Activated T-cell treated with anti-CD3 and anti-CD28 coated beads for 1 hour (primary cell): Measurements from ENCODE around the gene FHAD1.

Source experiments
- DNase-seq: peaks from one replicate; pipeline ENCODE4 v3.0.0-alpha.2; 2020; ENCODE audit warnings: low read depth

The FHAD1 gene

DNA sequence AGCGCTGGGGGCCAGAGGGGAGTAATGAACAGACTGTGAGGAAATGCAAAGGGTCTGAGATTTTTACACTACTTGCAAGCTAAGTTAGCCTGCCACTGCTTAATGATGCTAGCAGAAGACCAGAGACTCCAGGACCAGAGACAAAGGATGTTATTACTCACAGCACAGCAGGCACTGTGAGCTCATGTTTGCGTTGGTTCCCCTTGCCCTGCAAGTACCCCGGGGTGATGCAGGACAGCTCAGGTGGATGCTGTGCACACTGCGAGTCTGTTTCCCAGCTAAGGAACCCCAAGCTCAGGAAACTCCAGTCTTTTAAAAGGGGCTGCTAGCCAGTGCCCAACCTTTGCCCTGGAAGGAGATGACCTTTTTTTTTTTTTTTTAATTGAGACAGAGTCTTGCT, 1.2 kb downstream of the FHAD1 start:
- DNase-seq: no peak

- no peak for DNase-seq
Measured at GRCh38 chr1:15249081-15249480, 2.1 kb downstream of the FHAD1 start.

- no peak for DNase-seq
Measured at GRCh38 chr1:15251857-15252835, 5.1 kb downstream of the FHAD1 start.

DNA sequence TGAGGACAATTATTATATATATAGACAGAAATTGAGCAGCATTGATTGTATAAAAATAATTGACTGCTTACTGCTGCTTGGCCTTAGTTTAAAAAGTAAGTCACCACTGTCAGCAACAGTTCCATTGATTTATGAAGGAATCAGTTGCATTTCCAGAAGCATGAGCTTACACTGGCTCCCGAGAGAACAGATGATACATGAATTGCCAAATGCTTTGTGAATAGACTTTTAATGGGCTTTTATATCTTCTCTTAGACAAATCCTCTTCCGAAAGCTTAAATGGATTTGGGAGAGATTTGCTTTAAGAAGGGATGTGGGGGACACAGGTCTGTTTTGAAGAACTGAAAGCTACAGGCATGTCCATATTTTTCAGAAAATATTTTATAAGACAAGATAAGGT, 7.5 kb downstream of the FHAD1 start:
- no peak for DNase-seq

DNA sequence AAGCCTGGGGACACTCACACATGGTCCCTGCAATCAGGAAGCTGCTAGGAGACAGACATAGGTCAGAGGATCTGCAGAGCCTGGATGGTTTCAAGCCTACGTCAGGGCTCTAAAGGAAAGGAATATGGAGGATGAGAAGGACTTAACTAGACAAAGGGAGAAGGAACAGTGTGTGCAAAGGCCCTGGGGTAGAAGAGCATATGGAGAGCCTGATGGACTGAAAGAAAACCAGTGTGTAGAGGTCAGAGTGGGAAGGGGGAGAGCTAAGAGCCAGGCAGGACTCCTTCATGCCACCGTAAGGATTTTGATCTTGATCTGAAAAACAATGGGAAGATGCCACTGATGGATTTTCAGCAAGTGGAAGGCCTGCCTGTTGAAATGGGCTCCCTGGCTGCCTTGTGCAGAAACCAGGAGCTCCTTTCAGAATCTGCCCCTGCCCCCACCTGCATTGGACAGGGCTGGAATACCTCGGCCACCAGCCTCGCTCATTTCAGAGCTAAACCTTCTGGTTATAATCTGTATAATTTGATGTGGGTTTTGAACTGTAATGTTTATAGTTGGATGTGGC, 8.6 kb downstream of the FHAD1 start:
- no peak for DNase-seq

GRCh38 chr1:15256584-15256983, 9.6 kb downstream of the FHAD1 start:
- no peak for DNase-seq

DNA sequence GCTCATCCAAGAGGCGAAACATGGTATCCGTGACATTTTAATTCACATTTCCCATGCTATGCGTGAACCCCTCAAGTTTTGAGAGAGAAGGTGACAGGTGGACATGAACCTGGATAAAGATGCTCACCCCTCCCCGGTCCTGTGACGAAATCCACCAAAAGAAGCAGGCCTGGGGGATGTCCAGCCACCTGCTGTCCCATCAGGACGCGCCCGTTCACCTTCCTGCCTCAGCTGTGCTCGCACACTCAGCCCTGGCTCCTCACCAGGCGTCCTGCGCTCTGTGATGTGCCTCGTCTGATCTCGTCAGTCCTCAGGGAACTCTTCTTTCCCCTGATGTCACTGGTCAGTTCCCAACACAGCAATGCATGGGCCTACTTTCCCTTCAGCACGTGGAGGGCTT, 10.3 kb downstream of the FHAD1 start:
- DNase-seq: no peak

- no peak for DNase-seq
Measured at GRCh38 chr1:15258833-15259621, 12.0 kb downstream of the FHAD1 start.

- no peak for DNase-seq
Measured at GRCh38 chr1:15259622-15260007, 12.6 kb downstream of the FHAD1 start.

DNA sequence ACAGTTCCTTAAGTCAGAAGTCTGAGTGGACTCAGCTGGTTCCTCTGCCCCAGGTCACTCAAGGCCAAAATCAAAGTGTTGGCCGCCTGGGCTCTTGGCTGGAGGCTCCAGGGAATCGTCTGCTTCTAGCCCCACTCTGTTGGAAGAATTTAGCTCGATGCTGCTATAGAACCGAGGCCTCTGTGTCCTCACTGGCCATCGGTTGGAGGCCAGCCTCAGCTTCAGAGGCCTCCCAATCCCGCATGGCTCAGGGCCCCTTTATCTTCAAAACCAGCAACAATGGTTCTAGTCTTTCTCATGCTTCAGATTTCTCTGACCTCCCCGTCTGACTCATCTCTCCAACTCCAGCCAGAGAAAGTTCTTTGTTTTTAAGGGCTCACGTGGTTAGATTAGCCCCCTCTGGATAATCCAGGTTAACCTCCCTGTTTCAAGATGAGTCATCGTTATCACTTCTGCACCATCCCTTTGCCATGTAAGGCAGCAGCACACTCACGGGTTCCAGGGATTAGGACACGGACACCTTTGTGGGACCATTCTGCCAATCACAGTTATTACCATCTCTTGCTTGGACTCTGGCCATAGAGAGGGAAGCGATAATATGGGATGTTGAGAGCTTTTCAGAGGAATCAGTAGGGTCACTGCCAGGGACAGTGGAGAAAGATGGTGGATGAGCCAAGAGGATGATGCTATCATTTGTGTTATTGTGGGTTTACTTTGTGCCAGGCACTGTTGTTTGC, 13.6 kb downstream of the FHAD1 start:
- no peak for DNase-seq

- DNase-seq: no peak
Measured at GRCh38 chr1:15261155-15262002, 14.4 kb downstream of the FHAD1 start.

GRCh38 chr1:15262003-15262377, 15.0 kb downstream of the FHAD1 start:
- no peak for DNase-seq

DNA sequence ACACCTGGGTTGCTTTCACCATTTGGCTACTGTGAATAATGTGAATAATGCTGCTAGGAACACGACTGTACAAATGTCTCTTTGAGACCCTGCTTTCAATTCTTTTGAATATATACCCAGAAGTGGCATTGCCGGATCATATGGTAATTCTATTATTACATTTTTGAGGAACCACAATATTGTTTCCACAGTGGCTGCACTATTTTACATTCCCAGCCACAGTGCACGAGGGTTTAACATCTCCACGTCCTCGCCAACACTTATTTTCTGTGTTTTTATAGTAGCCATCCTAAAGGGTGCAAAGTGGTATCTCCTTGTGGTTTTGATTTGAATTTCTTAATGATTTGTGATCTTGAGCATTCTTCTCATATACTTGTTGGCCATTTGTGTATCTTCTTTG, 15.7 kb downstream of the FHAD1 start:
- no peak for DNase-seq

DNA sequence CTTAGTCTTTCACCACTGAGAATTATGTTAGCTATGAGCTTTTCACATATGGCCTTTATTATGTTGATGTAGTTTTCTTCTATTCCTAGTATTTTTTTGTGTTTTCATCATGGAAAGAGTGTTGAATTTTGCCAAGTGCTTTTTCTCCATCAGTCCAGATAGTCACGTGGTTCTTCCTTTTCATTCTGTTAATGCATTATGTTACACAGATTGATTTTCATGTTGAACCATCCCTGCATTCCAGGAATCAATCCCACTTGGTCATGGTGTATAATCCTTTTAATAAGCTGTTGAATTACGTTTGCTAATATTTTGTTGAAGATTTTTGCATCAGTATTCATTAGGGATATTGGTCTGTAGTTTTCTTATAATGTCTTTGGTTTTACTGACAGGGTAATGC, 17.7 kb downstream of the FHAD1 start:
- no peak for DNase-seq

- DNase-seq: no peak
Measured at GRCh38 chr1:15271196-15271595, 24.2 kb downstream of the FHAD1 start.

GRCh38 chr1:15272009-15272781, 25.2 kb downstream of the FHAD1 start:
- no peak for DNase-seq

GRCh38 chr1:15272782-15273127, 25.7 kb downstream of the FHAD1 start:
- DNase-seq: no peak

GRCh38 chr1:15273274-15273673, 26.3 kb downstream of the FHAD1 start:
- DNase-seq: no peak

GRCh38 chr1:15275921-15276683, 29.1 kb downstream of the FHAD1 start:
- DNase-seq: no peak
